GM23338 (cell line): ENCODE data around the gene POLR3K.
"Not testable (repeated sequence)": the region's sequence is repeated elsewhere in the genome, so short reads cannot be mapped to it uniquely, and the experiment has no call there.

ENCODE experiments used
- CTCF ChIP-seq, 2 experiments: fragments of 200-600 bp in 1 of 2; sonication (generic) in 1 of 2; conservative IDR thresholded peaks; 2 replicates each; pipeline versions ENCODE4 v1.5.1 to v1.6.1; 2016 to 2017; ENCODE audit warnings: antibody characterized with exemption in 2 of 2, low read depth in 2 of 2, mild to moderate bottlenecking in 2 of 2, moderate library complexity in 1 of 2
- EZH2 ChIP-seq: fragments of 200-600 bp; sonication (generic); IDR thresholded peaks from one replicate; pipeline ENCODE4 v1.8.0; 2017; ENCODE audit warnings: antibody characterized with exemption, mild to moderate bottlenecking, low read depth; ENCODE audit not compliant: unreplicated experiment
- EZH2phosphoT487 ChIP-seq: fragments of 200-600 bp; sonication (generic); IDR thresholded peaks from one replicate; pipeline ENCODE4 v1.8.1; 2018; ENCODE audit warnings: antibody characterized with exemption; ENCODE audit not compliant: unreplicated experiment
- JUNB ChIP-seq: IDR thresholded peaks from one replicate; pipeline ENCODE4 v1.6.1; 2016; ENCODE audit warnings: antibody characterized with exemption; ENCODE audit not compliant: unreplicated experiment
- POLR2AphosphoS5 ChIP-seq: IDR thresholded peaks from 2 replicates; pipeline ENCODE4 v1.6.1; 2016; ENCODE audit warnings: antibody characterized with exemption, low read depth

GRCh38 chr16:20886-21285, 32.5 kb downstream of the POLR3K start:
- not testable (repeated sequence) for TF ChIP-seq CTCF (conservative IDR thresholded peaks at IDR 0.05; ENCODE audit: low read depth in 2 of 2); POLR2AphosphoS5; JUNB; EZH2phosphoT487; EZH2
